Effector CD4-positive, alpha-beta T cell (primary cell): ENCODE results near the gene NTN1.
"Not testable (repeated sequence)": the region's sequence is repeated elsewhere in the genome, so short reads cannot be mapped to it uniquely, and the experiment has no call there.

Experiments
- DNase-seq: peaks from one replicate; pipeline ENCODE4 v3.0.0-alpha.2; 2020

The NTN1 gene

DNA sequence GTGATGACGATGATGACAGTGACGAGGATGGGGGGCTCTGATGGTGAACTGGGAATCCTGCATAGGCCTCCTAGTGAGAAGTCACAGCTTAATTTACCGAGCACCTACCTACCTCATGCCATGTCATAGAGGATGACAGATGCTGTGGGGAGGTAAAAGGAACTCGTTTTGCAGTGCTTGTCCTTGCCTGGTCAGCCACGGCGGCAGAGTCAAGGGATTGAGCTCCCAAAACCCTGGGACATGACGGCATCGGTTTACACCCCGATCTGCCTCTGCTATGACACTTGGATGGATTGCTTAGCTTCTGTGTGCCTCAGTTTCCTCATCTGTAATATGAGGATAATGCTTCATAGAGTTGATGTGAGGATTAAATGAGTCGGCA is 103.2 kb downstream of the NTN1 start:
- DNase-seq: no peak

DNA sequence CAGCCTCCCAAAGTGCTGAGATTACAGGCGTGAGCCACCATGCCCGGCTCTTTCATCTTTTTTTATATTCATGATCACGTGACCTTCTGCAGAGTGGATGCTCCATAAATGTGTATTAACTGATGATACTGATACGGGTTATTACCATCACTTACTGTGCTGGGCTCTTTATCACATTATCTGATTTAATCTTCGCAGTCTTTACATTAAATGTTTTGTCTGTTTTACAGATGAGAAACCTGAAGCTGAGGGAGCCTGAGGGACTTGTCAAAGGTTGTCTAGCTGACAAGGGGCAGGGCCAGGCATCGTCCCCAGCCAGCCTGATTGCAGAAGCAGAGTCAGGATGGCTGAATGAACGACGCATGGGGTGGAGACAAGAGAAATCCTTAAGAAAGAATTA is 104.4 kb downstream of the NTN1 start:
- DNase-seq: no peak

DNA sequence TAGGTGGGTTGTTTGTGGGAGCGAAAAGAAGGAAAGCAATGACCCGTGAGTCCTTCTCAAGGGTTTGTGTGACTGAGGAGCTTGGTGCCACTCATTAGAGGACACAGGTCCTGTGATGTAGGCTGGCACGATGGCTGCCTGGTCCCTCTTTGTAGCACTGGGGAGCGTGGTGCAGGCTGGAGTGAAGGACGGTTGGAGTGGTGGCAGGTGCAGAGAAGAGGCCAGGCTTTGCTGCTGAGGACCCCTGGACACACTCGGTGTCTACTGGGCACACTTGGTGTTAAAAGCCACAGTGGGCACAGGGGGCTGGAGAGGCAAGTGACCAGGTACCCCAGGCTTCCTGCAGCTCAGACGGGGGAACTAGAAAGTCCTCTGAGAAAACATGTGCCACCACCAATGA is 106.0 kb downstream of the NTN1 start:
- DNase-seq: no peak

DNA sequence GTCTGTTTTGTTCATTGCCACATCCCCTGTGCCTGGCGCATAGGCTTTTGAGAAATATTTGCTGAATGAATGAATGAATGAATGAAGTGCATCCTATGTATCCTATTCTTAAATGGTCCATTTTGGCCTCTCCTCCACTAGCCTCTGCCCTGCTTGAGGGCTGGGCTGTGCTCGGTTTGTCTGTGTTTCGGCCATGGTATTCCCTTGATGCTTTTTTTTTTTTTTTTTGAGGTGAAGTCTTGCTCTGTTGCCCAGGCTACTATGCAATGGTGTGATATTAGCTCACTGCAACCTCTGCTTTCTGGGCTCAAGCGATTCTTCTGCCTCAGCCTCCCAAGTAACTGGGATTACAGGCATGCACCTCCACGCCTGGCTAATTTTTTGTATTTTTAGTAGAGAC is 110.1 kb downstream of the NTN1 start:
- DNase-seq: no peak

DNA sequence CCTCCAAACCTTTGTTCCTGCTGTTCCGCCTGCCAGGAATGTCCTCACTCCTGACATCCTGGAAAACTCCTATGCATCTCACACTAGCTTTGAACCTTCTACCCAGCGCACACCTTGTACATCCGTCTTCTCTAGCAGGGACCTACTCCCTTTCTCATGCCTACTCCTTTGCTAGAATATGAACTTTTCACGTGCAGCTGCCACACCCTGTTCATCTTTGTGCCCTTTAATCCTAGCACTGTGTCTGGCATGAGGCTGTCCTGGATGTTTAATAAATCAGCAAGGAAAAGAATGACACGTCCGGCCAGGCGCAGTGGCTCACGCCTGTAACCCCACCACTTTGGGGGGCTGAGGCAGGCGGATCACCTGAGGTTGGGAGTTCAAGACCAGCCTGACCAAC is 111.0 kb downstream of the NTN1 start:
- no peak for DNase-seq

DNA sequence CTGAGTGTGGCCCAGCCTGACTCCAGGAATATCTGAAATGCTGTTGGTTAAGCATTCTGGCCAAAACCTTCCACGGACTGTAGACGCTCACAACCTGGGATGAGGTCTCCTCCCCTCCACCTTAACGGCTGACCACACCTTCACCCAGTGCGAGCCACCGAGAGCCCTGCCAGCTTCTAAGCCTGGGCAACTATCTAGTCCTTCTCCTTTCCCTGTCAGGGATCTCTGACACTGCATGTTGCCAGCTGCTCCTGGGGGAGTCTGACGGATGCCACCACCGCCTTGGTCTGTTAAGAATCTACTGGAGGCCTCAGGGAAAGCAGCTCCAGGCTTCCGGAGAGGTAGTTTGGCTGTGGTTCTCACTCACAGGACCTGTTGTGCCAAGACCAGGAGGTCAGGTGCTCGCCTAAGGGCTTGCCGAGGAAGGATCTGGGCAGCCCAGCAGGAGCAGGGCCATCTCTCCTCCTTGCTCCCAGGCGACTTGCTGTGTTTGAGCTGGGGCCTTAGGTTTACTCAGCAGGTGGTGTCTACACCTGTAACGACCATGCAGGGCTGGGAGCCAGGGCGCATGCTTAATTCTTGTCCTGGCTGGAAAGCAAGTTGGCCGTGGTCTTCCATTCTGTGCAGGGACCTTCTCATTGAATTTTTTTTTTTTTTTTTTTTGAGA is 111.8 kb downstream of the NTN1 start:
- DNase-seq: no peak

DNA sequence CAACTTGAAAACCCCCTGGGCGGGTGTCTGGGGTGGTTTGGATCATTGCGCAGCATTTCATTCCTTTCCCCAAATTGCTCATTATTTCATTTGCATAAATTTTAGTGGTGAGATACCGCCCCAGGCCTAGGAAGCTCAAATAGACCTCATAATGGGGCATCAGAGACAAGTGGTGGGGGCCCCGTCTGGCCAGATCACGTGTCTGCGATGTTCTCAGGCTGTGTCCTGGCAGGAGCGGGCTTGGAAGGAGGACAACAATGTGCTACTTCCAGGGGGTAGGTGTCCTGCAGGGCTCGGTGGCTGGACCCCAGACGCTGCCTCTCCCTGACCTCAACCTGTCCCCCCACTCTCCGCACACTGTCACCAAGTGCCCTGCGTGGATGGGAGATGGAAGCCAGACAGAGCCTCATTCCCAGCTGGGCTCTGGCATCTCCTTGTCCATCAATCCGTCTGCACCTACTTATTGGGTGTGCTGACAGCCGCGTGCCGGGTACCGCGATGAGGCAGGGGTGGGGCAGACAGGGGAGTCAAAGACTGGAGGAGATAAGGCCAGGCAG is 116.9 kb downstream of the NTN1 start:
- DNase-seq: no peak

DNA sequence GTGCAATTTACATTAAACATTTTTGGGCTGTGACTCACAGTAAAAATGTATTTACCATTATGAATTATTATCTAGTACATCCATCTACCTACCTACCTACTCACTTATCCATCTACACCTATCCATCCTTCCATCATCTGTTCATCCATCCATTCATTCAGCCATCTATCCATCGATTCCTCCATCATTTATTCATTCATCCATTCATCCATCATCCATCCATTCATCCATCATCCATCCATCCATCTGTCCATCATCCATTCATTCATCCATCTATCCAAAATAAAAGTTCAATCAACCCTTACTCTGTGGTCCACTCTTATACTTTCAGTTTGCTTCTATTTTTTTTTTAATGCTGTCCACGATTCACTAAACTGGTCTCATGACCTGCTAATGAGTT is 118.4 kb downstream of the NTN1 start:
- DNase-seq: no peak

DNA sequence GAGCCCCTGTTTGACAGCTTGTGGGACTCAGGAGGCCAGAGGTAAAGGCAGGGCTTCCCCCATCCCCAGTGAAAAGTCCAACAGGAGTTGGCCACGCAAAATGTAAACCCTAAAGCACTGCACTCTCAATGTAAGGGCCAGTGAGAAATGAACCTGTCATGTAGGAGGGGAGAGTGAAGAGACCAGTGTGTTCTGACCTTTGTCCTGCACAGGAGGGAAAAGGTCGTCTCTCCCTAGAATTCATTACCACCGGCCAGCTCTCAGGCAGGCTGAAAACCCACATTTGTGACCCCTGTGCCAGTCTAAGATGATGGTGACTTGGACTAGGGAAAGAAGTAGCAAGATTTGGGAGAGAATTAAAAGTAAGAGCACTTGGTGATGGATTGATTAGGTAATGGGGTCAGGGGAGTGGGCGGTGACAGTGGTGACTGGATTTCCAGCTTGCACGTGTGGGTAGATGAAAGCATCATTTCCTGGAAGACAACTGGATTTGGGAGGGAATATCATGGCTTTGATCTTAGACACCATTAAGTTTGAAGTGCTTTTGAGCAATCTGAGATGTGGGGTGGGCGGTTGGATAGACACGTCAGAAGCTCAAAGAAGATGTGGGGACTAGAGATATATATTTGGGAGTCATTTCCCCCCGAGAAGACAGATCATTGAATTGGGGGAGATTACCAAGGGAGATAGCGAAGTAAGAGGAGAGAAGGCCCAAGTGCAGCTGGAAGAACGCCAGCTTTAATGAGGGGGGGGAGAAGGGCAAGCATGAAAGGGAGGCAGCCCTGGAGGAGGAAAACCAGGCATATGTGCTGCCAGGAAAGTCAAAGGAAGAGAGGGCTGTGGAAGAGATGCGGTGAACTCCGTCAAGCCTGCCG is 119.5 kb downstream of the NTN1 start:
- DNase-seq: no peak

DNA sequence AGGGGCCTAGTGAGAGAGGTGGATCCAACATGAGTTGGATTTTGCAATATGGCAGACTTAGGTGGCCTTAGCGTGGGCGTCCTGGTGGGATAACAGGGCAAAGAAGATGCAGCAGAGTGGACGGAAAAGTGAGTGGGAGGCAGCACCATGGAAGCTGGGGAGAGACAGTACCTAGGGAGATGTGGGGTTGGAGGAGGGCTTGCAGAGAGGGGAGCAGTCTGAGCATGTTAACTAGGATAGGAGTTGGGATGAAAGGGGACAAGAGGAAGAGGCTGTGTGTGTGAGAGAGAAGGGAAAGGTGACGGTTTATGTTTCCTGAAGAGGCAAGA is 120.1 kb downstream of the NTN1 start:
- DNase-seq: no peak

DNA sequence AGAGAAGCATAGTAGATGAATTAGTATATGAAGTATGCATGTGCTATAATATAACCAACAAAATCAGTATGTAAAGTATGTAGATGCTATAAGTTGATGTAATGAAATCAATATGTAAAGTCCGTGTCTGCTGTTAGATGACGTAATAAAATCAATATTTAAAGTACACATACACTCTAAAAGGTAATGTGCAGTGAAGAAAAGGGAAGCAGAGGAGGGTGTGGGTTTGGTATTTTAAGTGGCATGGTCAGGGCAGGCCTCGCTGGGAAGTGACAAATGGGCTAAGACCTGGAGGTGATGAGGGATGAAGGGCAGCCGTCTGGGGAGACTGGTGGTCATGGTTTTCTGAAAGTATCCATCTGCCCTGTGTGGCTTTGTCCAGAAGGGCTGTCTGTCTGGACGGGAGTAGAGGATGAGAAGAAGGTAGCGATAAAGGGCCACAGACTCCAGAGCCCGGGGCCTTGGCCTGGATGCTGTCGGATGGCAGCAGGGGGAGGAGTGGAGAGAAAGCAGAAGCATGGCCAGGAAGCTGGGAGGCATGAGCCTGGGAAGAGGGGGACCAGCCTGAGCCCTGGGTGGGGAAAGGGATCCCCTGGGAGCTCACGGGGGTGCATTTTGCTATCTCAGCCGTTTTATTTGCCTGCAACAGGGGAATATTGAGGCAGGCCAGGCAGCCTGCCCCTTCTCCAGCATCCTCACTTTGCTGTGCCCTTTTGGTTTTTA is 121.6 kb downstream of the NTN1 start:
- DNase-seq: no peak

DNA sequence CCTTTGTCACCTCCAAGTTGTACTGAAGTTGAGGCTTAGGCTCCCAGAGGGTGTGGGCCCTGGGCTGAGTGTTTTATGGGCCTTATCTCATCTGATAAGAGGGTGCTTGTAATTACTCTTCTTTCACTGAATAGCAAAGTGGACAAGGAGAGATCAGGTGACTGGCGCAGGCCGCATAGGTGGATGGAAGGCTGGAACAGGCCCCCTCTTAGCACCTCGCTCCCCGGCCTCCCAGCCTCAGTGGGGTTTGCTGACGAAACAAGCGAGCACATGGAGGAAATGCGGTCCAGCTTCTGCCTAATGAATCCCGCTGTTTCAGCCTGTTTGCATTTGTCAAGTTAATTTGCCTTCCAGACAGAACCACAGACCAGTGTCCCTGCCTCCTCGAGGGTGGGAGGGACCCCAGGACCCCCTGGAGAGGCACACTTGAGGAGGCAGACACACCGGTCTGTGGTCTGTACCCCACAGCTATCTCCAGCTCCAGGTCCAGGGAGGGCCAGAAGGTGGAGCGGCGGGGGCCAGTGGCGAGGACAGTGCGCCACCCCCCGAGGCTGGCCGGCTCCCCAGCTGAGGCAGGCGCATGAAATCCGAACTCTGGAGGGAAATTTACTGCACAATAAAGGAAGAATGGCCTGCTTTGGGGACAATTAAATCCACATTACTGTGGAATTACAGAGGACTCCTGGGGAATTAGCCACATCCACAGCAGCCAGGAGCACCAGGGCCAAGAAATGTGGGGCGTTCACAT is 123.4 kb downstream of the NTN1 start:
- no peak for DNase-seq

DNA sequence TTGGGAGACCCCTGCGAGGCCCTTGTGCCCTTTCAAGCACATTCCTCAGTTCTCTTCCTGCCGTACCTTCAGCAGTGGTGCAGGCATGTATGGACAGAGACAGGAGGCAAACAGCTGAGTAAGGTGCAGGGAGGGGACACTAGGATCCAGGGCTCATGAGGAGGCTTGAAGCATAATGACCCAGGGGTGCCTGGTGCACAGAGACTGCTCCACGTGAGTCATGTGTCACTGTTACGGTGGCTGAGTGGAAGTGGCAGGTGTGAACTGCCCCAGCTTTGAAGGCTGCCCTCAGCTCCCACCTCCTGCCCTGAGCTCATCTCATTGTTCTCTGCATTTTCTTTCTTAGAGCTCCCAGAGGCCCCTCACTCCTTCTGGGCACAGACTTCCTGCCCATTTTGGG is 124.8 kb downstream of the NTN1 start:
- no peak for DNase-seq

DNA sequence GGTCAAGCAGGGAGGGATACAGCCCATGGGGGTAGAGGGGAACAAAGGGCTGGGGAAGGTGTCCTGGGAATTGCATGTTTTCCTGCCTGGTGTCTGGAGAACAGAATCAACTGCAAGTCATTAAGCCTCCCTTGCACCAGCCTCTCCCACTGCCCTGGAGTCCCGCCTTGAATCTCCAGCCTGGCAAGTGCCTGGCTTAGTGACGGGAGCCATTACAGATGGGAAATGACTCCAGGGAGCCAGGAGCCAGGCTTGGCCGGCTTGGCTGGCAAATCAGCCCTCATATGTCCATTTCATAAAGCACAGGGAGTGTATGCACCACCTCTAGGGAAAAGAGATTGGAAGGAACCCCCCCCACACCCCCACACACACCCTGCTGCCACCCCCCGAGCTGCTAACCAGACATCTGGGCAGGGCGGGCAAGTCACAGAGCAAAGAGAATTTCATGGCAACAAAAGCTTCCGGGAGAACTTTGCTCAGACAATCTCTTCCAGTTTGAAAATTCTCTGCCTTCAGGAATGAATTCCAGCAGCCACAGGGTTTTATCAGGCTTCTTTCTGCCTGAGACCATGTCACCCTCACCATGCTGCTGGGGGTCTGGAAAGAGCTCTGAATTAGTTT is 127.7 kb downstream of the NTN1 start:
- DNase-seq: no peak

DNA sequence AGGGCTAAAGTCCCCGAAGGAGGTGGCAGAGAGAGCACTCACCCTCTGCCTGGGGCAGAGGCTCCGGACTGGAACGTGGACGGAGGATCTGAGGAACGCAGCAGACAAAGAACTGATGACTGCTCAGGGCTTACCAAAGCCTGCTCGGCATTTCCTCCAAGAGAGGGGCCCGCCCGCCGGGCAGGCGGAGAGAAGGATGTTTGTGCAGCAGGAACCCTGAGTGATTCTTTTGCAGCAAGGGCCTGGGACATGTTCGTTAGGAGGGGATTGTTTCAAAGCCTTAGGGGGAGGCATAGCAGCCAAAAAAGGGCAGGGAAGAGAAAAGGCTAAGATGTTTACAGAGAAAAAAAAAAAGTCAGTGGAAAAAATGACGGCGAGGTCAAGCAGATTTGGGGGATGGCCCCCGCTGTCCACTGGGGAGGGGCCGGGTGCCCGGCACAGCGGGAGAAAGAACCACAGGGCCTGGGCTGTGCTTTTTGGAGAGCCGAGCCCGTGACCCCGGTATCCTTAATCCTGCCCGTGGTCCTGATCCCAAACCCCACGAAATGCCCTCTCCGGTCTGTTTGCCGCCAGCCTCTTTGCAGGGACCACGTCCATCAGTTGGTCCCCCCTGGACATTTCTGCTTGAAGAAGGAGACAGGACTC is 129.3 kb downstream of the NTN1 start:
- no peak for DNase-seq

DNA sequence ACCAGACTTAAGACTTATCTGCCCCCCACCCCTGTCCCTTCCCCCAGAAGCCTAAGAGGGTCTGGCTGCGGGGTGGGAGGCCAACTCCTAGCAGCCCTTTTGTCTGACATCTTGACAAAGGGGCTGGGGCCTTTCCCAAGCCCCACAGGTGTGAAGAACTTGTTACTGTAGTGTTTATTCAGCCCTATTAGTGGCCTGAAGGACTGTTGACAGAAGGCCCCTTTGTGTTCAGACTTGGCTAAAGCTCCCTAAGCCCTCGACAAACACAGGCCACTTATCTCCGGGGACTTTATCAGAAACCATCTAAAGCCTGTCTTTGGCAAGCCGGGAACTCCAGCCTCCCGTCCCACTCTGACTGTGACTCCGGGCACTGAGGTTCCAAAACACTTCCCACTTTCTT is 129.8 kb downstream of the NTN1 start:
- DNase-seq: no peak

DNA sequence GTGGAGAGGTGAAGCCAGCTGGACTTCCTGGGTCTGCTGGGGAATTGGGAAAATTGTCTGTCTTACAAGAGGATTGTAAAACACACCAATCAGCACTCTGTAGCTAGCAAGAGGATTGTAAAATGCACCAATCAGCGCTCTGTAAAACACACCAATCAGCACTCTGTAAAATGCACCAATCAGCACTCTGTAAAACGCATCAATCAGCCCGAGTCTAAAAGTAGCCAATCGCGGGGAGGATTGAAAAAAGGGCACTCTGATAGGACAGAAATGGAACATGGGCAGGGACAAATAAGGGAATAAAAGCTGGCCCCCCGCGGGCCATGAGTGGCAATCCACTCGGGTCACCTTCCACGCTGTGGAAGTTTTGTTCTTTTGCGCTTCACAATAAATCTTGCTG is 130.4 kb downstream of the NTN1 start:
- DNase-seq: not testable (repeated sequence)

DNA sequence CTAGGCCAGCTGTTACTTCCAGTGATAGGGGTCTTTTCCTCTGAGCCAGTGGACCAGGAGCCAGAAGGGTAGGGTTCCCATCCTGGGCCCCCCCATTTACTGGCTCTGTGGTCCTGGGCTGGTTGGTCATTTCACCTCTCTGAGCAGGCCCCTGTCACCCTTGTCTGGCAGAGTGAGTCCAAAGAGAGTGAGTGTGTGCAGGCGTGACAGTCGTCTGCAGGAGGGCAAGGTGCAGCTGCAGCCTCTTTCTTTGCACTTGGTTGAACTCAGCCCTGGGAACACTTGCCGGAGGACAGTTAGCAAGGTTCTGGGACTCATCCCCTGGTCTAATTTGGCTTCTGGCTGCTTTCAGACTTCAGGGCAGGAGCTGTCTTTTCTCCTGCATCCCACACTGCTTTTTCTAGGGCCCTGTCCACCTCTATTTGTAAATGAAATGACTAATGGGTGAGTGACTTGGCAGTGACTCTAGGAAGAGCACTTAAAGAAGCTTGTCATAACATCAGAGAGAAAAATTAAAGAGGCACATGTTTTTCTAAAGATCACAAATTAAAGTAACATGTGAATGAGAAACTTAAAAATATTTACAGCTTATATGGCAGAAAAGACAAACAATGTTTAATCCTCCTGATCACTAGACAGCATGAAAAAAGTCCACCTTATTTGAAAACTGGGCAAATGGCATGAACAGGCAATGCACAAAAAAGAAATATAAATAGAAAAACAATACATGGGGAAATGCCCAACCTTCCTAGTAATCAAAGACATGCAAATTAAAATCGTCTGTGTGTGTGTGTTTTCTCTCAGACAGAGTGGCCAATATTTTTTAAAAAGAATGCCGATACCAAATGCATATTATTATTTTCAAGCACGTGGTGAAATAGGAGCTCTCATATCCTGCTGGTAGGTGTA is 137.5 kb downstream of the NTN1 start:
- DNase-seq: no peak

DNA sequence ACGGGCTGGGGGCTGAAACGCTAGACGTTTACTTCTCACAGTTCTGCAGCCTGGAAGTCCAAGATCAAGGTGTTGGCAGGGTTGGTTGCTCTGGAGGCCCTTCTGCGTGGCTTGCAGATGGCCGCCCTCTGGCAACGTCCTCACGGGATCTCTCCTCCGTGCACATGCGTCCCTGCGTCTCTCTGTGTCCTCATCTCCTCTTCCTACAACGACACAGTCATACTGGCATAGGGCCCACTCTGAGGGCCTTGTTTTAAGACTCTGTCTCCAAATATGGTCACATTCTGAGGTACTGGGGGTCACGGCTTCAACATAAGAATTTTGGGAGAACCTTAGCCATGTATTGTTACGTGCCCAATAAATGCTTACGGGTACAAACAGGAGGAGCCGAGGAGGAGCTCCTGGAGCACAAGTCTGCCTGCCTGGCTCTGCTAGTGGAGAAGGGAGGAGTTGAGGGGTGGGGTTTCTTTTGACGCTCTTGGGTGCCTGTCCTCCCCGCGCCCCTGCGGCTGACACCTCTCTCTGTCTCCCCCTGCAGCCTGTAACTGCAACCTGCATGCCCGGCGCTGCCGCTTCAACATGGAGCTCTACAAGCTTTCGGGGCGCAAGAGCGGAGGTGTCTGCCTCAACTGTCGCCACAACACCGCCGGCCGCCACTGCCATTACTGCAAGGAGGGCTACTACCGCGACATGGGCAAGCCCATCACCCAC is 141.1 kb downstream of the NTN1 start:
- DNase-seq: no peak

DNA sequence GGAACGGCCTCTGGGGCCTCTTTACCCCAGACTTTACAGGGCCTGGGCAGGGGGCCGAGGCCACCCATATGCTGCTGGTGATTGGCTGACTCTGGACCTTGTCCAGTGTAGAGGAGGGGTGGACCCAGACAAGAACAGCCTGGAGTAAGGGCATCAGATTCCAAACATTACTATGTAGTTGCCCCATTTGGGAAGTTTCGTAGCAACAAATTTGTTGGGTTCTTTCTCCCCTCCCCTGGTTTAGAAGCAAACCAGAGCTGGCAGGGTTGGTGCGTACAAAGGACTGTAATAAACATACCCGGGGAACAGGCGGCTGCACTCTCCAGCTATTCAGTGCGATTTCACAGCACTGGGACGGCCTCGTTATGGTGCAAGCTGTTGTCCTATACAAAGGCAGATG is 145.5 kb downstream of the NTN1 start:
- DNase-seq: no peak
